ENCODE measurements around the gene CXCL13.
"Not testable (repeated sequence)": the region's sequence is repeated elsewhere in the genome, so short reads cannot be mapped to it uniquely, and the experiment has no call there.

Gene CXCL13

GRCh38 chr4:77631276-77631675 is 25.7 kb downstream of the CXCL13 start:
- H3K27ac ChIP-seq (ENCODE audit: low read length): no peak overlapping the region
- no peak overlapping the region for H3K9ac ChIP-seq (ENCODE audit: low read length in 2 of 2)
- H3K4me3 ChIP-seq (ENCODE audit: low read length in 2 of 2): no peak overlapping the region
- H3K36me3 ChIP-seq (ENCODE audit: control insufficient read depth in 2 of 2, insufficient read depth in 2 of 2, low read length in 2 of 2): no peaks in the 10 kb centered on the region
- no peaks in the 10 kb centered on the region for H3K9me3 ChIP-seq (ENCODE audit: control insufficient read depth in 2 of 2, low read length in 2 of 2)
- H3K4me1 ChIP-seq (ENCODE audit: control insufficient read depth, insufficient read depth, low read length): no peaks in the 10 kb centered on the region
- H3K27me3 ChIP-seq (ENCODE audit: control insufficient read depth in 1 of 2, insufficient read depth in 2 of 2, low read length in 2 of 2): no peaks in the 10 kb centered on the region

GRCh38 chr4:77634132-77634785 is 28.6 kb downstream of the CXCL13 start:
- H3K4me1 ChIP-seq (ENCODE audit: control insufficient read depth, insufficient read depth, low read length): peaks cover 2% of the 10 kb centered on the region
- no peaks in the 10 kb centered on the region for H3K27me3 ChIP-seq (ENCODE audit: control insufficient read depth in 1 of 2, insufficient read depth in 2 of 2, low read length in 2 of 2)
- H3K9me3 ChIP-seq (ENCODE audit: control insufficient read depth in 2 of 2, low read length in 2 of 2): no peaks in the 10 kb centered on the region
- no peak overlapping the region for H3K4me3 ChIP-seq (ENCODE audit: low read length in 2 of 2)
- H3K36me3 ChIP-seq (ENCODE audit: control insufficient read depth in 2 of 2, insufficient read depth in 2 of 2, low read length in 2 of 2): no peaks in the 10 kb centered on the region
- no peak overlapping the region for H3K9ac ChIP-seq (ENCODE audit: low read length in 2 of 2)
- no peak overlapping the region for H3K27ac ChIP-seq (ENCODE audit: low read length)

GRCh38 chr4:77635246-77635645 is 29.6 kb downstream of the CXCL13 start:
- H3K4me1 ChIP-seq (ENCODE audit: control insufficient read depth, insufficient read depth, low read length): peaks cover 2% of the 10 kb centered on the region
- no peaks in the 10 kb centered on the region for H3K27me3 ChIP-seq (ENCODE audit: control insufficient read depth in 1 of 2, insufficient read depth in 2 of 2, low read length in 2 of 2)
- no peak overlapping the region for H3K27ac ChIP-seq (ENCODE audit: low read length)
- H3K9me3 ChIP-seq (ENCODE audit: control insufficient read depth in 2 of 2, low read length in 2 of 2): no peaks in the 10 kb centered on the region
- no peaks in the 10 kb centered on the region for H3K36me3 ChIP-seq (ENCODE audit: control insufficient read depth in 2 of 2, insufficient read depth in 2 of 2, low read length in 2 of 2)
- H3K9ac ChIP-seq (ENCODE audit: low read length in 2 of 2): no peak overlapping the region
- no peak overlapping the region for H3K4me3 ChIP-seq (ENCODE audit: low read length in 2 of 2)

GRCh38 chr4:77635876-77636275 is 30.3 kb downstream of the CXCL13 start:
- no peaks in the 10 kb centered on the region for H3K27me3 ChIP-seq (ENCODE audit: control insufficient read depth in 1 of 2, insufficient read depth in 2 of 2, low read length in 2 of 2)
- no peak overlapping the region for H3K4me3 ChIP-seq (ENCODE audit: low read length in 2 of 2)
- H3K27ac ChIP-seq (ENCODE audit: low read length): no peak overlapping the region

GRCh38 chr4:77636902-77637301 is 31.3 kb downstream of the CXCL13 start:
- H3K36me3 ChIP-seq (ENCODE audit: control insufficient read depth in 2 of 2, insufficient read depth in 2 of 2, low read length in 2 of 2): no peaks in the 10 kb centered on the region

More at GRCh38 chr4:77635876-77636275, 30.3 kb downstream of the CXCL13 start:
- H3K36me3 ChIP-seq (ENCODE audit: control insufficient read depth in 2 of 2, insufficient read depth in 2 of 2, low read length in 2 of 2): no peaks in the 10 kb centered on the region
- H3K9ac ChIP-seq (ENCODE audit: low read length in 2 of 2): no peak overlapping the region
- H3K4me1 ChIP-seq (ENCODE audit: control insufficient read depth, insufficient read depth, low read length): peaks cover 2% of the 10 kb centered on the region
- H3K9me3 ChIP-seq (ENCODE audit: control insufficient read depth in 2 of 2, low read length in 2 of 2): no peaks in the 10 kb centered on the region

GRCh38 chr4:77644069-77644468 is 38.4 kb downstream of the CXCL13 start:
- H3K4me3 ChIP-seq (ENCODE audit: low read length in 2 of 2); H3K9ac ChIP-seq (ENCODE audit: low read length in 2 of 2); H3K27ac ChIP-seq (ENCODE audit: low read length); H3K4me1 ChIP-seq (ENCODE audit: control insufficient read depth, insufficient read depth, low read length); H3K36me3 ChIP-seq (ENCODE audit: control insufficient read depth in 2 of 2, insufficient read depth in 2 of 2, low read length in 2 of 2); H3K27me3 ChIP-seq (ENCODE audit: control insufficient read depth in 1 of 2, insufficient read depth in 2 of 2, low read length in 2 of 2); H3K9me3 ChIP-seq (ENCODE audit: control insufficient read depth in 2 of 2, low read length in 2 of 2): not testable (repeated sequence)

More at GRCh38 chr4:77636902-77637301, 31.3 kb downstream of the CXCL13 start:
- Histone ChIP-seq H3K27ac (ENCODE audit: low read length) (no peak overlapping the region), H3K4me1 (ENCODE audit: control insufficient read depth, insufficient read depth, low read length) (peaks cover 2% of the 10 kb centered on the region), H3K4me3 (ENCODE audit: low read length in 2 of 2) (no peak overlapping the region), H3K9ac (ENCODE audit: low read length in 2 of 2) (no peak overlapping the region), H3K9me3 (ENCODE audit: control insufficient read depth in 2 of 2, low read length in 2 of 2) (no peaks in the 10 kb centered on the region), H3K27me3 (ENCODE audit: control insufficient read depth in 1 of 2, insufficient read depth in 2 of 2, low read length in 2 of 2) (no peaks in the 10 kb centered on the region)

GRCh38 chr4:77650787-77651186 is 45.2 kb downstream of the CXCL13 start:
- H3K9ac ChIP-seq (ENCODE audit: low read length in 2 of 2): no peak overlapping the region
- no peak overlapping the region for H3K4me3 ChIP-seq (ENCODE audit: low read length in 2 of 2)
- H3K36me3 ChIP-seq (ENCODE audit: control insufficient read depth in 2 of 2, insufficient read depth in 2 of 2, low read length in 2 of 2): no peaks in the 10 kb centered on the region
- no peaks in the 10 kb centered on the region for H3K4me1 ChIP-seq (ENCODE audit: control insufficient read depth, insufficient read depth, low read length)
- H3K27me3 ChIP-seq (ENCODE audit: control insufficient read depth in 1 of 2, insufficient read depth in 2 of 2, low read length in 2 of 2): no peaks in the 10 kb centered on the region
- H3K27ac ChIP-seq (ENCODE audit: low read length): no peak overlapping the region
- peaks cover 0 to 4% of the 10 kb centered on the region in 2 donors for H3K9me3 ChIP-seq (ENCODE audit: control insufficient read depth in 2 of 2, low read length in 2 of 2)

GRCh38 chr4:77651820-77652219 is 46.2 kb downstream of the CXCL13 start:
- no peak overlapping the region for H3K4me3 ChIP-seq (ENCODE audit: low read length in 2 of 2)
- no peak overlapping the region for H3K9ac ChIP-seq (ENCODE audit: low read length in 2 of 2)
- no peak overlapping the region for H3K27ac ChIP-seq (ENCODE audit: low read length)
- H3K27me3 ChIP-seq (ENCODE audit: control insufficient read depth in 1 of 2, insufficient read depth in 2 of 2, low read length in 2 of 2): no peaks in the 10 kb centered on the region
- no peaks in the 10 kb centered on the region for H3K9me3 ChIP-seq (ENCODE audit: control insufficient read depth in 2 of 2, low read length in 2 of 2)
- H3K36me3 ChIP-seq (ENCODE audit: control insufficient read depth in 2 of 2, insufficient read depth in 2 of 2, low read length in 2 of 2): no peaks in the 10 kb centered on the region
- no peaks in the 10 kb centered on the region for H3K4me1 ChIP-seq (ENCODE audit: control insufficient read depth, insufficient read depth, low read length)

- no peak overlapping the region for H3K27ac ChIP-seq (ENCODE audit: low read length)
- no peak overlapping the region for H3K9ac ChIP-seq (ENCODE audit: low read length in 2 of 2)
- H3K4me3 ChIP-seq (ENCODE audit: low read length in 2 of 2): no peak overlapping the region
Measured at GRCh38 chr4:77652237-77652897, 46.7 kb downstream of the CXCL13 start.

GRCh38 chr4:77653162-77653758 is 47.6 kb downstream of the CXCL13 start:
- H3K9ac ChIP-seq (ENCODE audit: low read length in 2 of 2): no peak overlapping the region
- H3K9me3 ChIP-seq (ENCODE audit: control insufficient read depth in 2 of 2, low read length in 2 of 2): no peaks in the 10 kb centered on the region
- H3K4me3 ChIP-seq (ENCODE audit: low read length in 2 of 2): no peak overlapping the region
- no peak overlapping the region for H3K27ac ChIP-seq (ENCODE audit: low read length)
- no peaks in the 10 kb centered on the region for H3K4me1 ChIP-seq (ENCODE audit: control insufficient read depth, insufficient read depth, low read length)
- no peaks in the 10 kb centered on the region for H3K36me3 ChIP-seq (ENCODE audit: control insufficient read depth in 2 of 2, insufficient read depth in 2 of 2, low read length in 2 of 2)
- H3K27me3 ChIP-seq (ENCODE audit: control insufficient read depth in 1 of 2, insufficient read depth in 2 of 2, low read length in 2 of 2): no peaks in the 10 kb centered on the region

More at GRCh38 chr4:77652237-77652897, 46.7 kb downstream of the CXCL13 start:
- Histone ChIP-seq H3K27me3 (ENCODE audit: control insufficient read depth in 1 of 2, insufficient read depth in 2 of 2, low read length in 2 of 2) (no peaks in the 10 kb centered on the region), H3K9me3 (ENCODE audit: control insufficient read depth in 2 of 2, low read length in 2 of 2) (no peaks in the 10 kb centered on the region), H3K4me1 (ENCODE audit: control insufficient read depth, insufficient read depth, low read length) (no peaks in the 10 kb centered on the region), H3K36me3 (ENCODE audit: control insufficient read depth in 2 of 2, insufficient read depth in 2 of 2, low read length in 2 of 2) (no peaks in the 10 kb centered on the region)

- H3K4me1 ChIP-seq (ENCODE audit: control insufficient read depth, insufficient read depth, low read length); H3K27ac ChIP-seq (ENCODE audit: low read length); H3K27me3 ChIP-seq (ENCODE audit: control insufficient read depth in 1 of 2, insufficient read depth in 2 of 2, low read length in 2 of 2); H3K4me3 ChIP-seq (ENCODE audit: low read length in 2 of 2); H3K9ac ChIP-seq (ENCODE audit: low read length in 2 of 2); H3K9me3 ChIP-seq (ENCODE audit: control insufficient read depth in 2 of 2, low read length in 2 of 2); H3K36me3 ChIP-seq (ENCODE audit: control insufficient read depth in 2 of 2, insufficient read depth in 2 of 2, low read length in 2 of 2): not testable (repeated sequence)
Measured at GRCh38 chr4:77660318-77660717, 54.7 kb downstream of the CXCL13 start.

All from stomach smooth muscle (tissue), 2 donors.